A673 (cell line): ENCODE data around the gene HADHA.

Source experiments
- CTCF ChIP-seq: fragments of 300-800, 200-600 bp; sonication (generic); conservative IDR thresholded peaks from 2 replicates; pipeline ENCODE4 v1.5.1; 2017; ENCODE audit warnings: low read depth, mild to moderate bottlenecking, antibody characterized with exemption, low read length, moderate library complexity, mixed read lengths
- EZH2 ChIP-seq: fragments of 200-600 bp; sonication (generic); IDR thresholded peaks from 2 replicates; pipeline ENCODE4 v1.6.1; 2017; ENCODE audit warnings: borderline replicate concordance, low read depth, mild to moderate bottlenecking, mixed read lengths, antibody characterized with exemption, low read length; ENCODE audit not compliant: poor library complexity, severe bottlenecking

- TF ChIP-seq CTCF (no peak), EZH2 (no peak)
Observed at GRCh38 chr2:26214759-26215158, 29.7 kb downstream of the HADHA start.
